ENCODE results near the gene COBLL1.

DNA sequence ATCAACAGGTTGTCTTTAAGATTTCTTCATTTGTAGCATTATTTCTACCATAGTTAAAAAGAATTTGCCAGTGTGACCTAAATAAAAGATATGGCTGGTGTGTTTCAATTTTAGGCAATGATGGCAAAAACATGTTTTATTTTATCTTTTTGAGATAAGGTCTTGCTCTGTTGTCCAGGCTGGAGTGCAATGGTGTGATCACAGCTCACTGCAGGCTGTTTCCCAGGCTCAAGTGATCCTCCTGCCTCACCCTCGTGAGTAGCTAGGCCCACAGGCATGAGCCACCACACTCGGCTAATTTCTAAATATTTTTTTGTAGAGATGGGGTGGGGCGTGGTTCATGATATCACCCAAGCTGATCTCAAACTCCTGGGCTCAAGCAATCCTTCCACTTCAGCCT lies 47.0 kb upstream of the COBLL1 start:
- TF ChIP-seq POLR2AphosphoS5 (IDR thresholded peaks at IDR 0.05; ENCODE audit: low read depth, low read length), result no peak
- no peak for TF ChIP-seq PAX5 (IDR thresholded peaks at IDR 0.05; ENCODE audit: insufficient read depth, low read length, severe bottlenecking)
- TF ChIP-seq POLR2A (IDR thresholded peaks at IDR 0.05; ENCODE audit: low read depth, low read length), result no peak
- no peak for TF ChIP-seq TAF1 (IDR thresholded peaks at IDR 0.05; ENCODE audit: low read depth, low read length)
